Measurements from ENCODE around the gene INIP. TPM values are rescaled to one million over a fixed set of nuclear protein-coding genes. Genes with fewer than 3 reads are reported as not detected.
"Not testable (repeated sequence)": the region's sequence is repeated elsewhere in the genome, so short reads cannot be mapped to it uniquely, and the experiment has no call there.

The INIP gene
- total RNA-seq, 1 donor, result 6.7 TPM

- DNase-seq (ENCODE audit: low read depth in 2 of 3, low spot score in 2 of 3), result no peak
These were observed 40.9 kb downstream of the INIP start for GRCh38 chr9:112677040-112677439.

GRCh38 chr9:112673221-112673620 is 44.7 kb downstream of the INIP start:
- DNase-seq (ENCODE audit: low read depth in 2 of 3, low spot score in 2 of 3), result not testable (repeated sequence)

- no peak for DNase-seq (ENCODE audit: low read depth in 2 of 3, low spot score in 2 of 3)
These were observed 46.8 kb downstream of the INIP start for GRCh38 chr9:112670991-112671625.

- no peak for DNase-seq (ENCODE audit: low read depth in 2 of 3, low spot score in 2 of 3)
These were observed 48.6 kb downstream of the INIP start for GRCh38 chr9:112669326-112669725.

DNA sequence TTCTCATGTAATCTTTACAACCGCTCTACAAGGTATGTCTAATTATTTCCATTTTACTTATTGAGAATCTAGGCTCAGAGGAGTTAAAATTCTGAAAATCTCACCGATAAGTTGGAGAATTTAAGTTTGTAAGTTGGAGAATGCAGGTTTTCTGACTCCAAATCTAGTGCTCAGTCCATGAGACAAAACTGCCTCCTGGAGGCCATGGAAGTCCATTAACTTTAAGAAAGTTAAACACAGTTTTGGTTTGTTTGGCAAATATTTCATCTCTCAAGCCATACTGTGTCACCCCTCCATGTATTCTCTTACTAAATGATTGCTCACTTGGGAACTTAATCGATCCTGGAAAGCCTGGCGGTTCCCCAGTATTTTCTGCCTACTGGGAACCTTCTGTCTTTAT is 52.6 kb downstream of the INIP start:
- DNase-seq (ENCODE audit: low read depth in 2 of 3, low spot score in 2 of 3), result no peak

- no peak for DNase-seq (ENCODE audit: low read depth in 2 of 3, low spot score in 2 of 3)
These were observed 53.4 kb downstream of the INIP start for GRCh38 chr9:112664531-112664930.

DNA sequence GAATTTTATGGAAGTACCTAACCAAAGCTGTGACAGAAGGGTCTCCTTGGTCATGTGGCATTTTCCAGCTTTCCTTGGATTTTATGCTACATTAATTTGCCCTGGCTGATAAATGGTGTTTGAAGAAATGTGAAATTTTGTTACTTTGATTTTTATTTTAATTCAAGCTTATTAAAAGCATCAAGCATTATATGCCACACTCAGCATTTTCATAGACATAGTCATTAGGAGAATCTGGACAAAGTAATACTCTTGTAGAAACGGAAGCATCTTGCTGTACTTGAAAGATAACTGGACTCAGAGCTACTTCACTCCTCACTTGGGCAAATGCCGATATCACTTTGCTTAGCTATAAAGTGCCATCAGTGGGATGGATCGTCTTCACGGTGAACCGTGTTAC is 54.2 kb downstream of the INIP start:
- DNase-seq (ENCODE audit: low read depth in 2 of 3, low spot score in 2 of 3), result no peak

DNA sequence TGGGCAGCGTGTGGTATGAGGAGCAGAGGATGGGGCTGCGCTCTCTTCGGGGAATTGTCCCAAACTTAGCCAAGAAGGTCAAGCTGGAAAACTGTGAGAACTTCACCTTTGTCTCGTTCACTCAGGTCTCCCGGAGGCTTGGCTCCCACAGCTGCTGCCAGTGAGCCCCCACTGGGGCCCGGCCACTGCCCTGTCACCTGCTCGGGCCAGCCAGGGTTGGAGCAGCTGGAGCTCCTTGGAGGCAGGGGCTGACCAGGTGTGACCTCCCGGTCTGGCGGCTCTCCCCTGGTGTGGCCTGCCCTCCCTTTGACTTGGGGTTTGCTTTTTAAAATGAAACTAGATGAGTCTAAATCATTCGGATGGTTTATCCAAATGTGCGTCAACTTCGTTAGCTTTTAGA is 58.0 kb downstream of the INIP start:
- DNase-seq (ENCODE audit: low read depth in 2 of 3, low spot score in 2 of 3), result no peak

DNA sequence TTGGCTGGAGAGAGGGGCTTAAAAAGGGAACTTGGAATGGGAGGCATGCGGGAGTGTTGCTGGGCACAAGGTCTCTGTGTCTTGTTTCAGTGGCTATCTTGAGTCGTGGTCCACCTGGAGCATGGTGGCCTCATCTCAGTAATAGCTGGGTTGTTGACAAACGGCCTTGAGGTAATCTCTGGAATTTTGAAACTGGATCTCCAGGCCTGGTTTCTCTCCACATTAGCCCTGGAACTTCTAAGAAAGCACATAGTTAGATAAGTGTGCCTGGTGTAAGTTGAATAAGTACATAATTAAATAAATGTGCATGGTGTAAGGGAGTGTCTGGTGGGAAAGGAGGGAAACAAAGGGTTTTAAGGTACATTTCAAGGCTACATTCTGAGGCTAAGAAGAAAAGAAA is 62.2 kb downstream of the INIP start:
- DNase-seq (ENCODE audit: low read depth in 2 of 3, low spot score in 2 of 3), result no peak

DNA sequence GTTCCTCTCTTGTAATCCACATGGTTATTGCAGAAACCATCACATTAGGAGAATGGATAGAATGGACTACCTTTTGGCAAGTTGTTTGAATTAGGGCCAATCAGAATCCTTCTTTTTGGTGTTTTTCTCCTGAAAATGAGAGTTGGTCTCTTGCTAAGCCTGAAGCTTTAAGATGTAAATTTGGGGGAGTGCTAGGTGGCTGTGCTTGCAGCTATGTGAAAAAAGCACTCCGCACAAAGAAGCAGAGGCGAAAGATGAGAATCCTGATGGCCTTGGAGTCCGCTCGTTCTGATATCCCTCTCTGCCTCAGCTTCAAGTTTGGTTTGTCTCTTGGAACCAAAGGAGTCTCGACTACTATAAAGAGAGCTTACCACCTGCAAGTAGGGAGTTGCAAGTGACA is 63.6 kb downstream of the INIP start:
- no peak for DNase-seq (ENCODE audit: low read depth in 2 of 3, low spot score in 2 of 3)

- no peak for DNase-seq (ENCODE audit: low read depth in 2 of 3, low spot score in 2 of 3)
These were observed 69.3 kb downstream of the INIP start for GRCh38 chr9:112648624-112649023.

DNA sequence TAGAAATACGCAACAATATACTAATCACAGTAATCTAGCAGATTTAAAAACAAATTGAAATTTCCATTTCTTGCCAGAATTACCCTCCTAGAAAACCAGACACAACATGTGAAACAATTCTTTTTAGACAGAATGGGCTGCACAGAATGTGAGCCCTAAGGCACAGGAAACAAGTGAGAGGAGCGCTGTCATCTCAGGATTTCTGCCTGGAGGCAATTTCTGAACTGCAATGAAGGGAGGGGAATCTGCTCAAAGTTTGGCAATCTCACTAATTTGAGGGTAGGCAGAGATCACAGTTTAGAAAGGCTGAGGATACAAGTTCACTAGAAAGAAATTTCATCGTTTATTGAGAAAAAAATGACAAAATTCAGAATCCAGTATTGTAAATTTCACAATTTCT is 70.3 kb downstream of the INIP start:
- DNase-seq (ENCODE audit: low read depth in 2 of 3, low spot score in 2 of 3), result no peak

DNA sequence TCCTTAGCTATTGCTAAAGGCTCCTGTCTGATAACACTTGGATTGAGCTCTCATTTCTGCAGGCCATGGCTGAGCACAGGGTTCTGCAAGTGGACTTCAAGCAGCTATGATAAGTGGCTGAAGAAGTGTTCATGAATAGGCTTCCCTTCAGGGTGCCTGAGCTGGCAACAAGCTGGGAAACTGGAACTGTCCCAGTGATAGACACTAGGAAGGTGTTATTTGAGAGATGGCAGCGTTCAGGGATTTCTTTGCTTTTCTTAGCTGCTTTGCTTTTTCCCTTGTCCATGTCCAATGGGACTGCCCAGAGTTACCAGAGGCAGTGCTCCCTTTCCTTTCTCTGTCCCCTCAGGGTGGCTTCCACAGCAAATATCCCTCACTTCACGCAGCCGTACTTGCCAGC is 75.8 kb downstream of the INIP start:
- DNase-seq (ENCODE audit: low read depth in 2 of 3, low spot score in 2 of 3), result no peak

GRCh38 chr9:112640311-112640710 is 77.6 kb downstream of the INIP start:
- no peak for DNase-seq (ENCODE audit: low read depth in 2 of 3, low spot score in 2 of 3)

Other genes starting within 250 kb of the INIP start
- 5.7 TPM for gene KIAA1958, start 231.3 kb downstream of the INIP start, total RNA-seq
- gene SNX30, start 32.6 kb upstream of the INIP start, total RNA-seq, result 4.6 TPM
- under 0.01 TPM for gene SLC46A2, start 172.8 kb upstream of the INIP start, total RNA-seq

Measured in hematopoietic multipotent progenitor cell (in vitro differentiated cells).